Stimulated activated CD8-positive, alpha-beta memory T cell treated with anti-CD3 and anti-CD28 coated beads, Interleukin-4, amount 100 ng/mL, for 48 hours (primary cell): ENCODE measurements around the gene ANKRD10.

Source experiments
- DNase-seq: peaks from one replicate; pipeline ENCODE4 v3.0.0-alpha.2; 2020

The ANKRD10 gene

DNA sequence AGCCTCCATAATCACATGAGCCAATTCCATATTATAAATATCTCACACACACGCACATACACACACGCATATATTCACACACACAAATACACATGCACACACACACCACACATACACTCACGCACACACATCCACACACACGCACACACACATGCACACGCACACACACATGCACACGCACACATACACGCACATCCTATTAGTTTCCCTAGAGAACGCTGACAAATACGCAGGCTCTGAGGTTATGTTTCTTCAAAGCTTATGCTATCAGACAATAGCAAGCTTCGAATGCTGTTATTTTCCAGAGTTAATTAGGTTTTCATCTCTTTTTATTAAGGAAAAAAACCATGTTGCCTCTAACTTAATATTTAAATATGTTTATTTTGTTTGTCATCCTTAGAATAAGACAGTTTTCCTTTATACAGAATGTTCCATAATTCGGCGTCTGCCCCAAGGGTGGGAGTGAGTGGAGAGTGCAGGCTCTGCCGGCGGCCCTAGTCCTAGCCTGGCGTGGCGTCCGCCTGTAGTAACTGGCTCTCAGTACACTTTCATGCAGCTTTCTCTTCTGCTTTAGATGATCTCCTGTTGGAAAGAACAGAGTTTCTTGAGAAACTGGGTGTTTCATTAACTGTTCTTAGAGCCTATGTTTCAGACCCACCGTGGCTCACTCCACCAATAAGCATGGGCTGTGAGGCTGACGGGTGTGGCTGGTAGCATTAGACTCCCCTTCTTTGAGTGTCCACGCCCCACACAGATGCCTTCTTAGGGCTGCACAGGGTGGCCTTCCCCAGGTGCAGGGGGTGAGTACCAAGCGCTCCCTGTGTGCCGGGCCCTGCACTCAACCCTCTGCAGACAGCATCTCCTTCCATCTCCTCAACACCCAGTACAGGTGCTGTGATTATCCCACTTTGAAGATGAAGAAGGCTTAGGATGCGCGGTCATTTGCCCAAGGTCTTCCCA lies 30.4 kb upstream of the ANKRD10 start:
- no peak for DNase-seq

GRCh38 chr13:110944121-110944967 lies 29.5 kb upstream of the ANKRD10 start:
- DNase-seq, result no peak

GRCh38 chr13:110942248-110942981 lies 27.5 kb upstream of the ANKRD10 start:
- DNase-seq, result peak; percentile 44

GRCh38 chr13:110938662-110939421 lies 24.0 kb upstream of the ANKRD10 start:
- no peak for DNase-seq

- DNase-seq, result no peak
Measured at GRCh38 chr13:110937511-110938285, 22.8 kb upstream of the ANKRD10 start.

DNA sequence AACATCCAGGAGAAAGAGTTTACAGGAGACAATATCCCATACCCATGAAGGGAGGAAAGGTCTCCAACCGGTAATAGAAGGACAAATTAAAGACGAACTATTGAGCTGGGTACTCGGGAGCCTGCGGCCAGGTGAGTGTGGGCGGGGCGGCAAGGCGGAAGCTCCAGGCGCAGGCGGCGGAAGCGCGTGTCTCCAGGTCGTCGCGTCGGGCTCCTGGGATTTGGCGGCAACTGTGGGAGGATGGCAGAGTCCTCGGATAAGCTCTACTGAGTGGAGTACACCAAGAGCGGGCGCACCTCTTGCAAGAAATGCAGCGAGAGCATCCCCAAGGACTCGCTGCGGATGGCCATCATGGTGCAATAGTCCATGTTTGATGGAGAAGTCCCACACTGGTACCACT lies 21.6 kb upstream of the ANKRD10 start:
- no peak for DNase-seq

- DNase-seq, result no peak
Measured at GRCh38 chr13:110932588-110932987, 17.7 kb upstream of the ANKRD10 start.

DNA sequence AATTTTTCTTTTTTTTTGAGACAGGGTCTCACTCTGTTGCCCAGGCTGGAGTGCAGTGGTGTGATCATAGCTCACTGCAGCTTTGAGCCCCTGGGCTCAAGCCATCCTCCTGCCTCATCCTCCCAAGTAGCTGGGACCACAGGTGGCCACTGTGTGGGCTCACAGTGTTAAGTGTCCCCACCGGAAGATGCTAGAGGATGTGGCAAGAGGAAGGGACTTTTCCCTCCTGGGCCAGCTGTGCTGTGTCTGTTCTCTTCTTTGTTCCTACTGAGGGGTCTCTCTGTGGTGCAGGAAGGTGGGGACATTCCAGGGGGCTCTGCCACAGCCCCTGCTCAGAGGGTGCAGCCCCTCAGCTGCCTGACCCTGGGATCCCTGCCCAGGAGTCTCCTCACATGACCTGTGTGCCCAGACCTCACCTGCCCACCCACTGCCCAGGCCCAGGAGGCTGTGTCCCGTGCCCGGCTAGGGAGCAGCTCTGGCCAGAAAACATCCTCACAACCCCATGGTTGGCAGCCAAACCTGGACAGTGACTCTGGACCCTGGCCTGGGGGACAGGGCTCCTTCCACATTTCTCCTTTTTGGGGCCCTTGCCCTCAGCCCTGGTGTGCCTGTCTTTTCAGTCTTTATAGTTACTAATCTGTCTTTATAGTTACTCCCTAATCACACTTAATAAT lies 14.4 kb upstream of the ANKRD10 start:
- DNase-seq, result no peak

- no peak for DNase-seq
Measured at GRCh38 chr13:110925023-110925612, 10.2 kb upstream of the ANKRD10 start.

DNA sequence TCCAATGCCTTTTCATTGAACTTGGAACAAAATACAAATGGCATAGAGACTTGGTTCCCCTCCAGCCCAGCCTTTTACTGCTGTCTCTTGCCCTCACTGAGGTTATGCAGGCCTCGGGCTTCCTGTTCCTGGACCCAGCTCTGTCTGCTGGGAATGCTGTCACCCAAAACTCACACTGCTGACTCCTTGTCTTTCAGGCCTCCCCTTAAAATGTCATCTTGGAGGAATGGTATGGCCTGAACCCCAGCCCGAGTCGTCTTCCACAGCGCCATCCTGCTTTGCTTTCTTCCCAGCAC lies 9.7 kb upstream of the ANKRD10 start:
- no peak for DNase-seq

DNA sequence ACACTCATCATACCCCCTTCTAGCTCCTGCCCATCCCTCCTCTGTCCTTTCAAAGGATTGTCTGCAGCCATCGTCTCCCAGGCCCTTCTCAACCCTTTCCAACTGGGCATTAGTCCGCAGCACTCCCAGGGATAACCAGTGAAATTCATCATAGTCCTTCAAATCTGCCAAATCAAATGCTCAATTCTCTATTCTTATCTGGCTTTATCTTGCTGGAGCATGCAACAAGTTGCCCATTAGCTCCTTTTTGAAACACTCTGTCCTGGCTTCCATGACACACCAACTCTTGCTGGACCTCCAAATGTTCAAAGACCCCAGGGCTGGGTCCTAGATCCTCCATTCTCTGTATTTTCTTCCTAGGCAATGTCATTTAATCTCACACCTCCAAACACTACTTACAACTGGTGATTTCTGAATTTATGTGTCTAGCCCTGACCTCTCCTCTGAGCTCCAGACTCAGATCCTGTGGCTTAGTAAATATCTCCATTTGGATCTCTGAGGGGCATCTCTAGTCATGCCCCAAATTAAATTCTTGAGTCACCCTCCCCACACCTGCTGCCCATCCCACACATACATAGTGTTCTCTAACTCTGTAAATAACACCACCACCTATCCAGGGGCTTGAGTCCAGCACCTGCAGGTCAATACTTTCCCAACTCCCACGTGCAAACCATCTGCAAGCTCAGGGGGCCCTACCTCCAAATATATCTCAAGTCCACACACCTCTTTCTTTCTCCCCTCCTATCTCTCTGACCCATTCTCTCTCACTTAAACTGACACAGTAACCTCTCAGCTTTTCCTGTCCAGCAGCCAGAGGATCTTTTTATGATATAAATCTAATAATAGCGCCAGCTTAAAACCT lies 9.1 kb upstream of the ANKRD10 start:
- no peak for DNase-seq

DNA sequence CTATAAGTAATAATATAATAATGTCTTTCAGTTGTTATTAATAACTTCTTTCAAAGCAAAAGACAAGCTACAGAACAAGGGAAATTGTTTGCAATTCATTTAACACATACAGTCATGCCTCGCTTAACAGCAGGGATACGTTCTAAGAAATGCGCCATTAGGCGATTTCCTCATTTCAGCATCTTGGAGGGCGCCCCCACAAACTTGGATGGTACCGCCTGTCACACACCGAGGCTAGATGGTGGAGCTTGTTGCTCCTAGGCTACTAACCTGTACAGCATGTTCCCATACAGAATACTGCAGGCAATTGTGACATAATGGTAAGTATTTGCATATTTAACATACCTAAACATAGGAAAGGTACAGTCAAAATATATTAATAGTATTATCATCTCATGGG lies 8.2 kb upstream of the ANKRD10 start:
- no peak for DNase-seq

DNA sequence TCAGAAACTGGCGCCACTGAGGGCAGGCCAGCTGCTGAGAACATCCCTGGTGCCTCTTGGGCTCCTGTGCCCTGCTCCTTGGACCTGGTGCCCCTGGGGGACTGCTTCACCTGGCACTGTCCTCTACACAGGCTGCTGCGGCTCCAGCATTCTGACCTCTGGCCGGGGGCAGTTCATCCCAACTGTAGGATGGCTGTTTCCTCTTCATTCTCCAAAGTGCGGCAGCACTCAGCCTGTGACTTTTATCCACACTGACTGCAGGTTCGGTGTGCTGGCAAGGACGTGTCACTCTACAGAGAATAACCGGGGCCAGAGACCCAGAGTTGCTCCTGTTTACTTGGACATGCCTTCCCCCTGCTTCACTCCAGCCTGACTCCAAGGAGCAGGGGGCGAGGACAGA lies 7.6 kb upstream of the ANKRD10 start:
- no peak for DNase-seq

DNA sequence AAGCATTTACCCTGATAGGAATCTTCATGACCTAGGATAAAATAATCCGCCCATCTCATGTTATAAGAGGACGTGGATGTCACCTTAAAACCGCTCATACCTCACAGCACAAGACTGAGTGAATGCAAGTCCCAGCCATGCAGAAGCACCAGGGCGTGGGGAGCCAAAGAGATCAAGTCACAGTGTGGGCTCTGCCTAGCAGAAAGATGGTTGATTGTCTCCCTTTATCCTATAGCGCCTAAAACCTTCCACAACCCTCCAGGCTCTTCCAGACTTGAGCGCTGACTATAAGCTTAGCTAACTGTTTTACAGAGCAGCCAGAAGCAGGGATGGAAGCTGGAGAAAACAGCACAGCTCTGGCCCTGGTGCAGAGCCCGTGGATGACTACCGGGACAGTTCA lies 6.8 kb upstream of the ANKRD10 start:
- DNase-seq, result no peak

DNA sequence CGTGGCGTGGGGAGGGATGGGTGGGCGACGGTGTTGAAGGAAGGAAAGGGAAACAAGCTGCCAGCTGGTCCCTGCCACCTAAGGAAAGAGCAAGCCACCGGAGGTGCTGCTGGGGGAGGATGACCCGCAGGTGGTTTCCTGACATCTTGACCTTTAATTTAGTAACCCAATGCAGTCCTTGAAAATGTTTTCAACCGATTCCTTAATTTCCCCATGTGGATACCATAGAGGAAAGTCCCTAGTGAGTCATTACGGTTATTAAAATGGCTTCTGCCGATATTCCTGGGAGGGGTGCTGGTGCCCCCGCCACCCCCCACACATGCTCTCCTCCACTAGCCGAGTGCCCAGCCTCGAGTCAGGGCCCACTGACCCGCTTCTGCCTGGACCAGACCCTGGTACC lies 6.3 kb upstream of the ANKRD10 start:
- DNase-seq, result no peak

DNA sequence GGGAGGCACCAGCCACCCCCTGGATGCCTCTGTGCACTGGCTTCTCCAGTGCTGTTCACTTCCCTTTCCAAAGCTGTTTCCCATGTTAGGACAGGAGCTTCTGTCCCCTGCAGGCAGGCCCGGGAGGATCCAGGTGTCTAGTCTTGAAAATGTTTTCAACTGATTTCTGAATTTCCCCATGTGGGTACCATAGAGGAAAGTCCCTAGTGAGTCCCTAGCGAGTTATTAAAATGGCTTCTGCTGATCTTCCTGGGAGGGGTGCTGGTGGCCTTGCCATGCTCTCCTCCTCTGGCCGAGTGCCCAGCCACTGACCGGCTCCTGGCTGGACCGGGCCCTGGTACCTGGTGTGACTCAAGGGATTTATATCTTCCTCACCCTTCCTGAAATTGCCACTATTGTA lies 5.2 kb upstream of the ANKRD10 start:
- DNase-seq, result no peak

- no peak for DNase-seq
Measured at GRCh38 chr13:110916301-110917142, 1.7 kb upstream of the ANKRD10 start.

- no peak for DNase-seq
Measured at GRCh38 chr13:110915874-110916206, 971 bp upstream of the ANKRD10 start.
